HCT116 (cell line): ENCODE data around the gene MYO16. TPM values are rescaled to one million over a fixed set of nuclear protein-coding genes. Genes with fewer than 3 reads are reported as not detected.

Experiments
- ATAC-seq: fragments of 200-7000 bp; cut with Tn5 transposase; 2 replicates; pipeline ENCODE4 v1.9.1; 2020; ENCODE audit warnings: mild to moderate bottlenecking, moderate library complexity
- BruUV-seq: library from RNA; stranded (reverse); fragments of 400-500 nt; replicated peaks from 2 replicates; lab custom pipeline; 2021; lab: Mats Ljungman, UMichigan
- CTCF ChIA-PET: fragments of 300-600 bp; sonication (Branson Sonifier 250); formaldehyde crosslinking; loops from one replicate; lab custom pipeline; 2021; ENCODE audit warnings: antibody characterized with exemption; lab: Charles Lee
- POLR2A ChIA-PET: fragments of 300-600, 350-600 bp; sonication (Branson Sonifier 250); formaldehyde crosslinking; loops from one replicate; lab custom pipeline; 2021; ENCODE audit warnings: antibody characterized with exemption; lab: Charles Lee
- RAD21 ChIA-PET, 2 experiments: fragments of 300-600 bp; sonication (Branson Sonifier 250); formaldehyde crosslinking; loops; one replicate each; lab custom pipeline; 2023; ENCODE audit warnings: low total read pairs in 2 of 2; ENCODE audit not compliant: uncharacterized antibody in 2 of 2, unreplicated experiment in 2 of 2, low non-redundant PET in 1 of 2; lab: Charles Lee
- DNase-seq: peaks from one replicate; pipeline ENCODE4 v3.0.0-alpha.2; 2010; ENCODE audit warnings: low read depth, low spot score
- H2AFZ ChIP-seq: fragments of 200-600 bp; shearing (Covaris generic), sonication (generic); 2 replicates; pipeline ENCODE4 v1.6.1; 2017; ENCODE audit warnings: low read depth, mixed run types, mixed read lengths, antibody characterized with exemption, low read length; ENCODE audit not compliant: poor library complexity, severe bottlenecking
- H3K27ac ChIP-seq: 2 replicates; pipeline ENCODE4 v1.5.1; 2012; ENCODE audit warnings: low read depth, low read length
- H3K27me3 ChIP-seq: fragments of 200-600 bp; sonication (generic); 2 replicates; pipeline ENCODE4 v1.6.1; 2016; ENCODE audit warnings: mixed run types, low read length, mixed read lengths; ENCODE audit not compliant: insufficient read depth
- H3K36me3 ChIP-seq, 2 experiments: fragments of 200-500 bp in 1 of 2; fragments of 200-600 bp in 1 of 2; sonication (Bioruptor generic) in 1 of 2; sonication (generic) in 1 of 2; 2 replicates each; pipeline versions ENCODE4 v1.5.1 to v1.6.1; 2014 to 2016; ENCODE audit warnings: low read length in 2 of 2, inconsistent platforms in 1 of 2, mixed read lengths in 1 of 2, mixed run types in 1 of 2; ENCODE audit not compliant: insufficient read depth in 2 of 2, control insufficient read depth in 1 of 2
- H3K4me1 ChIP-seq, 2 experiments: fragments of 200-600 bp in 1 of 2; sonication (generic) in 1 of 2; 2 replicates each; pipeline versions ENCODE4 v1.5.1 to v1.6.1; 2012 to 2017; ENCODE audit warnings: low read length in 2 of 2, inconsistent platforms in 1 of 2, mild to moderate bottlenecking in 1 of 2, mixed read lengths in 1 of 2, mixed run types in 1 of 2, moderate library complexity in 1 of 2; ENCODE audit not compliant: insufficient read depth in 2 of 2, control insufficient read depth in 1 of 2
- H3K4me2 ChIP-seq: fragments of 200-600 bp; sonication (generic); 2 replicates; pipeline ENCODE4 v1.6.1; 2017; ENCODE audit warnings: mixed run types, low read length, mixed read lengths
- H3K4me3 ChIP-seq, 2 experiments: fragments of 200-600 bp in 1 of 2; sonication (generic) in 1 of 2; replicated peaks in 1 of 2; 2 replicates each; pipeline ENCODE4 v1.5.1; 2011 to 2016; ENCODE audit warnings: low read length in 2 of 2, control low read depth in 1 of 2, low read depth in 1 of 2, mild to moderate bottlenecking in 1 of 2, mixed read lengths in 1 of 2, mixed run types in 1 of 2
- H3K79me2 ChIP-seq: fragments of 200-600 bp; sonication (generic); 2 replicates; pipeline ENCODE4 v1.6.1; 2017; ENCODE audit warnings: mild to moderate bottlenecking, mixed run types, low read length, moderate library complexity, mixed read lengths; ENCODE audit not compliant: insufficient read depth
- H3K9ac ChIP-seq: fragments of 200-600 bp; sonication (generic); 2 replicates; pipeline ENCODE4 v1.6.1; 2016; ENCODE audit warnings: low read length, mixed read lengths
- H3K9me2 ChIP-seq: fragments of 200-600 bp; sonication (generic), shearing (Covaris generic); 2 replicates; pipeline ENCODE4 v1.6.1; 2017; ENCODE audit warnings: mixed run types, mild to moderate bottlenecking, moderate library complexity; ENCODE audit not compliant: insufficient read depth
- H3K9me3 ChIP-seq, 2 experiments: fragments of 200-500 bp in 1 of 2; fragments of 200-600 bp in 1 of 2; sonication (Bioruptor generic) in 1 of 2; sonication (generic) in 1 of 2; 2 replicates each; pipeline ENCODE4 v1.6.1; 2014 to 2017; ENCODE audit warnings: low read length in 2 of 2, mixed read lengths in 2 of 2, inconsistent platforms in 1 of 2, low read depth in 1 of 2, mild to moderate bottlenecking in 1 of 2, mixed run types in 1 of 2, moderate library complexity in 1 of 2; ENCODE audit not compliant: control insufficient read depth in 1 of 2, insufficient read depth in 1 of 2
- H4K20me1 ChIP-seq: fragments of 200-600 bp; sonication (generic), shearing (Covaris generic); 2 replicates; pipeline ENCODE4 v1.6.1; 2017; ENCODE audit warnings: mixed run types, mild to moderate bottlenecking, moderate library complexity; ENCODE audit not compliant: insufficient read depth
- CBX3 ChIP-seq: IDR thresholded peaks from 2 replicates; pipeline ENCODE4 v1.6.1; 2012; ENCODE audit warnings: low read depth
- CEBPB ChIP-seq: IDR thresholded peaks from 2 replicates; pipeline ENCODE4 v1.6.1; 2012; ENCODE audit warnings: low read depth
- ELF1 ChIP-seq: IDR thresholded peaks from 2 replicates; pipeline ENCODE4 v1.6.1; 2012; ENCODE audit warnings: low read depth, borderline replicate concordance
- EZH2 ChIP-seq: fragments of 200-600 bp; sonication (generic); IDR thresholded peaks from 2 replicates; pipeline ENCODE4 v1.6.1; 2017; ENCODE audit warnings: antibody characterized with exemption, mixed run types
- EZH2phosphoT487 ChIP-seq: fragments of 200-600 bp; IDR thresholded peaks from 2 replicates; pipeline ENCODE4 v1.6.1; 2018; ENCODE audit warnings: antibody characterized with exemption, borderline replicate concordance
- JUND ChIP-seq: IDR thresholded peaks from 2 replicates; pipeline ENCODE4 v1.6.1; 2012
- POLR2A ChIP-seq: IDR thresholded peaks from 2 replicates; pipeline ENCODE4 v1.7.0; 2011; ENCODE audit warnings: borderline replicate concordance; ENCODE audit not compliant: insufficient read depth, insufficient read length; ENCODE audit errors: extremely low read depth
- POLR2AphosphoS5 ChIP-seq: IDR thresholded peaks from 2 replicates; pipeline ENCODE4 v1.6.1; 2011; ENCODE audit warnings: mild to moderate bottlenecking, low read depth, low read length, moderate library complexity
- SRF ChIP-seq: IDR thresholded peaks from 2 replicates; pipeline ENCODE4 v1.6.1; 2012; ENCODE audit warnings: low read depth
- TCF7L2 ChIP-seq: IDR thresholded peaks from 2 replicates; pipeline ENCODE4 v1.7.0; 2011; ENCODE audit warnings: borderline replicate concordance, inconsistent platforms; ENCODE audit not compliant: insufficient read depth, insufficient read length; ENCODE audit errors: extremely low read depth
- YY1 ChIP-seq: IDR thresholded peaks from 2 replicates; pipeline ENCODE4 v1.6.1; 2011; ENCODE audit warnings: low read length, low read depth, moderate library complexity, mild to moderate bottlenecking; ENCODE audit not compliant: insufficient replicate concordance; ENCODE audit errors: extremely low read depth
- ZNF274 ChIP-seq: fragments of 200-500 bp; sonication (Bioruptor generic); IDR thresholded peaks from 2 replicates; pipeline ENCODE4 v1.6.1; 2014; ENCODE audit warnings: mild to moderate bottlenecking, low read depth, low read length, inconsistent platforms
- intact Hi-C: fragments of 100-400 bp; cut with micrococcal nuclease; formaldehyde crosslinking; loops from 2 replicates; pipeline ENCODE4 v1.10.0; 2022
- total RNA-seq: library from RNA; stranded (reverse); gene quantifications from one replicate; pipeline ENCODE4 v1.2.1, GENCODE V29; 2021; ENCODE audit not compliant: unreplicated experiment
- TF ChIP-seq, protein P1 (sequence below): IDR thresholded peaks from 2 replicates; pipeline ENCODE4 v1.6.1; 2012
- TF ChIP-seq, protein P2 (sequence below): IDR thresholded peaks from 2 replicates; pipeline ENCODE4 v1.6.1; 2011; ENCODE audit warnings: mild to moderate bottlenecking, low read length, moderate library complexity; ENCODE audit not compliant: insufficient replicate concordance; ENCODE audit errors: extremely low read depth
- TF ChIP-seq, protein P3 (sequence below): IDR thresholded peaks from 2 replicates; pipeline ENCODE4 v1.6.1; 2012

Gene MYO16
- total RNA-seq, 1 experiment from 2014 or later: 0.07 TPM

- no peak for DNase-seq
- RAD21 ChIA-PET: interaction anchor here in 1 of 2 experiments (0.5 kb wide), 1 partner anchor 881 kb away, joined by 3 read pairs; no protein-coding TSS in a partner anchor
- H4K20me1 ChIP-seq: no peaks in the 10 kb centered on the region
- no peak overlapping the region for H3K9ac ChIP-seq
- no peak overlapping the region for H3K27ac ChIP-seq
- H2AFZ ChIP-seq: no peak overlapping the region
- no peaks in the 10 kb centered on the region for H3K4me1 ChIP-seq
- 0 out of 2 replicates have a peak, but pooled peaks cover 3% of the 10 kb centered on the region for H3K27me3 ChIP-seq
- CTCF ChIA-PET: no interaction called here
- no peaks in the 10 kb centered on the region for H3K9me3 ChIP-seq
- H3K4me2 ChIP-seq: no peak overlapping the region
- intact Hi-C loops: no loop called here
- no peak overlapping the region for H3K4me3 ChIP-seq
- ATAC-seq: no peak
- POLR2A ChIA-PET: no interaction called here
- no peaks in the 10 kb centered on the region for H3K79me2 ChIP-seq
- TF ChIP-seq EZH2phosphoT487 (no peak), POLR2AphosphoS5 (no peak)
- H3K9me2 ChIP-seq: no peaks in the 10 kb centered on the region
- no TSS peak for BruUV-seq
- no peaks in the 10 kb centered on the region for H3K36me3 ChIP-seq
These were observed 458.7 kb downstream of the MYO16 start for GRCh38 chr13:109087916-109088623.

- ChIA-PET RAD21 (interaction anchor here in 1 of 2 experiments (0.5 kb wide), 1 partner anchor 882 kb away, joined by 3 read pairs; no protein-coding TSS in a partner anchor), POLR2A (no interaction called here), CTCF (no interaction called here)
- Histone ChIP-seq H3K4me3 (no peak overlapping the region), H3K4me1 (no peaks in the 10 kb centered on the region), H3K9ac (no peak overlapping the region), H4K20me1 (no peaks in the 10 kb centered on the region), H3K36me3 (no peaks in the 10 kb centered on the region), H3K27ac (no peak overlapping the region), H3K9me2 (no peaks in the 10 kb centered on the region), H2AFZ (no peak overlapping the region), H3K4me2 (no peak overlapping the region), H3K9me3 (no peaks in the 10 kb centered on the region), H3K27me3 (0 out of 2 replicates have a peak, but pooled peaks cover 3% of the 10 kb centered on the region), H3K79me2 (no peaks in the 10 kb centered on the region)
- intact Hi-C loops: no loop called here
- DNase-seq (no peak), ATAC-seq (no peak)
- no TSS peak for BruUV-seq
- no peak for TF ChIP-seq EZH2
- TF ChIP-seq, protein P1, sequence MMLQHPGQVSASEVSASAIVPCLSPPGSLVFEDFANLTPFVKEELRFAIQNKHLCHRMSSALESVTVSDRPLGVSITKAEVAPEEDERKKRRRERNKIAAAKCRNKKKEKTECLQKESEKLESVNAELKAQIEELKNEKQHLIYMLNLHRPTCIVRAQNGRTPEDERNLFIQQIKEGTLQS: no peak
- TF ChIP-seq, protein P2, sequence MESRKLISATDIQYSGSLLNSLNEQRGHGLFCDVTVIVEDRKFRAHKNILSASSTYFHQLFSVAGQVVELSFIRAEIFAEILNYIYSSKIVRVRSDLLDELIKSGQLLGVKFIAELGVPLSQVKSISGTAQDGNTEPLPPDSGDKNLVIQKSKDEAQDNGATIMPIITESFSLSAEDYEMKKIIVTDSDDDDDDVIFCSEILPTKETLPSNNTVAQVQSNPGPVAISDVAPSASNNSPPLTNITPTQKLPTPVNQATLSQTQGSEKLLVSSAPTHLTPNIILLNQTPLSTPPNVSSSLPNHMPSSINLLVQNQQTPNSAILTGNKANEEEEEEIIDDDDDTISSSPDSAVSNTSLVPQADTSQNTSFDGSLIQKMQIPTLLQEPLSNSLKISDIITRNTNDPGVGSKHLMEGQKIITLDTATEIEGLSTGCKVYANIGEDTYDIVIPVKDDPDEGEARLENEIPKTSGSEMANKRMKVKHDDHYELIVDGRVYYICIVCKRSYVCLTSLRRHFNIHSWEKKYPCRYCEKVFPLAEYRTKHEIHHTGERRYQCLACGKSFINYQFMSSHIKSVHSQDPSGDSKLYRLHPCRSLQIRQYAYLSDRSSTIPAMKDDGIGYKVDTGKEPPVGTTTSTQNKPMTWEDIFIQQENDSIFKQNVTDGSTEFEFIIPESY: no peak
- no peak for TF ChIP-seq CBX3
- TF ChIP-seq POLR2A: no peak
- TF ChIP-seq, protein P3, sequence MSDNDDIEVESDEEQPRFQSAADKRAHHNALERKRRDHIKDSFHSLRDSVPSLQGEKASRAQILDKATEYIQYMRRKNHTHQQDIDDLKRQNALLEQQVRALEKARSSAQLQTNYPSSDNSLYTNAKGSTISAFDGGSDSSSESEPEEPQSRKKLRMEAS: no peak
- no peak for TF ChIP-seq JUND
- no peak for TF ChIP-seq EZH2phosphoT487
- no peak for TF ChIP-seq SRF
- no peak for TF ChIP-seq YY1
- no peak for TF ChIP-seq CEBPB
- no peak for TF ChIP-seq TCF7L2
- TF ChIP-seq ELF1: no peak
- no peak for TF ChIP-seq ZNF274
These were observed 459.2 kb downstream of the MYO16 start for GRCh38 chr13:109088624-109088917.
